GM12892 (cell line): Measurements from ENCODE around the gene PADI1.

Experiments
- POLR2A ChIP-seq: IDR thresholded peaks from 2 replicates; pipeline ENCODE4 v1.6.1; 2011; ENCODE audit warnings: low read depth, low read length, control low read depth
- POLR2AphosphoS5 ChIP-seq: IDR thresholded peaks from 2 replicates; pipeline ENCODE4 v1.6.1; 2011; ENCODE audit warnings: low read depth, low read length, control low read depth
- TAF1 ChIP-seq: IDR thresholded peaks from 2 replicates; pipeline ENCODE4 v1.6.1; 2011; ENCODE audit warnings: low read depth, mild to moderate bottlenecking, control low read depth, low read length, borderline replicate concordance

DNA sequence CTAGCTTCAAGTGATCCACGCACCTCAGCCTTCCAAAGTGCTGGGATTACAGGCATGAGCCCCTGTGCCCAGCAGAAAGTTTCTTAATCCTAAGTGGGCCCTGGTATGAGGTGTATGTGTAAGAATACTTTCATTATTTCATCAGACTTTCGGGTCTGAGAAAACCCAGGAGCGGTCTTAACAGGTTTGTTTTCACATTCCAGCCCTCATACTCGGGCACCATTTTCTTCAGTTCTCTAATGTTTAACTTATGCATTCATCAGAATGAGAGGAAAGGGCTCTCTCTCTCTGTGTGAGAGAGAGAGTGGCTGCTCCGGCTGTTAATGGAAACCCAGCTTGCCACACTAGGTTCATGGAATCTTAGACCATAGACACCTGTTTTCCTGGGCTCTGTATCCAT, 4.2 kb upstream of the PADI1 start:
- TF ChIP-seq POLR2A (no peak), TAF1 (no peak), POLR2AphosphoS5 (no peak)
